HG03066 (cell line): ENCODE measurements around the gene OCEL1.

ENCODE experiments used
- ATAC-seq: cut with Tn5 transposase; IDR thresholded peaks from one replicate; pipeline ENCODE4 v1.9.1; 2021; ENCODE audit warnings: low read depth; ENCODE audit not compliant: unreplicated experiment

Gene OCEL1

DNA sequence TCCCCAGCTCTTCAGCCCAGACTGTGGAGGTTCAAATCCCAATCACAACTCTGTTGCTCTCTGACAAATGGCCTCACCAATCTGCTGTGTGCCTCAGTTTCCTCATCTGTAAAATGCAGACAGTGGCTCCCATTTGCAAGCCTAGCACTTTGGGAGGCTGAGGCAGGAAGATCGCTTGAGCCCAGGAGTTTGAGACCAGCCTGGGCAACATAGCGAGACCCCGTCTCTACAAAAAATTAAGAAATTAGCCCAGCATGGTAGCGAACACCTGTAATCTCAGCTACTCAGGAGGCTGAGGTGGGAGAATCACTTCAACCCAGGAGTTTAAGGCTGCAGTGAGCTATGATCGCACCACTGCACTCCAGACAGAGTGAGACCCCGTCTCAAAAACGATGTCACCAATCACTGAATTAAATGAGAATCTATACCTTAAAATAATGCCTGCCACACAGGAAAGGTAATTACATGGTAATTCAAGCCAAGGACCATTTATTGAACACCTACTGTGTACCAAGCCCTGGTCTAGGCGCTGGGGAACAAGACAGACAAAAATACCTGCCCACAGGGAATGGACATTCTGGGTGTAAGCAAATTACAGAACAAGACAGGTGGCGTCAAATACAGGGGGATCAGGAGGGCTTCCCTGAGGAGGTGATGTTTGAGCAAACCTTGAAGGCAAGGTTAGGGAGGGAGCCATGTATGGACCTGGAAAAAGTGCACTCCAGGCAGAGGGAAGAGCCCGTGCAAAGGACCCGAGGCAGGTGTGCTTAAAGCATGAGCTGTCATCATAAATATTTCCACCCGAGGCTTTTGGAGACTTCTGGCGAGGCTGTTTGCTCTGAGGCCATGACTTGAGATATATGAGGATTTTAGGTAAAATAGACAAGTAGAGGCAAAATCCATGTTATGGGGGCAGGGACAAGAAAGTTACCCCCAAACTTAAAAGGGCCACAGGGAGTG is 12.0 kb downstream of the OCEL1 start:
- ATAC-seq = no peak

DNA sequence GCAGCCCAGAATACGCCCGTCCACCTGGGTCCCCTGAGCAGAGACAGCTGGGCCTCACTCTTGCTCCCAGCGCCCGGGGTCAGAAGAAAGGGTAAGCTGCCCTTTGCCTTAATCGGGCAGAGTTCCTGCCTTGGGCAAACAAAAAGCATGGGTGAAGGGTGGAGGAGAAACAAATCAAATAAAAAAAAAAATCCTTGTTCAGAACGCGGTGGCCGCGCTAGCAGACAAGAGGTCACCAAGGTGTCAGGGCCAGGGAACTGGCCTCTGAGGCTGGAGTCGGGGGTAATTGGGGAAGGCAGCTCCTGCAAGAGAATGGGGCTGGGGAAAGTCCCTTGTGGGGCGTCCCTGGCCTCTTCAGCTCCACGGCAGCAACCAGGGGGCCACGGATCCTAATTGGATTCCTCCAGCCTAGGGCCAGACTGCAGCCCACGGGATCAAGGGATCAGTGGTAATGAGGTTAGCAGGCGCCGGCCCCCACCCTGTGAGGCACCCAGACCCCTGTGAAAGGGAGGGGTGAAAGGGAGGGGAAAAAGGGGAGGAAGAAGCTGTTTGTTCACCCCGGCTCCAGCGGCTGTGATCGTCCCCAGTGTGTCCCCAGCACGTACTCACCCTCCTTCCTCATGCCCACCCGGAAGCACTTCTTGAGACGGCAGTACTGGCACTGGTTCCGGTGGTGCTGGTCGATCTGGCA is 14.2 kb downstream of the OCEL1 start:
- no peak for ATAC-seq

DNA sequence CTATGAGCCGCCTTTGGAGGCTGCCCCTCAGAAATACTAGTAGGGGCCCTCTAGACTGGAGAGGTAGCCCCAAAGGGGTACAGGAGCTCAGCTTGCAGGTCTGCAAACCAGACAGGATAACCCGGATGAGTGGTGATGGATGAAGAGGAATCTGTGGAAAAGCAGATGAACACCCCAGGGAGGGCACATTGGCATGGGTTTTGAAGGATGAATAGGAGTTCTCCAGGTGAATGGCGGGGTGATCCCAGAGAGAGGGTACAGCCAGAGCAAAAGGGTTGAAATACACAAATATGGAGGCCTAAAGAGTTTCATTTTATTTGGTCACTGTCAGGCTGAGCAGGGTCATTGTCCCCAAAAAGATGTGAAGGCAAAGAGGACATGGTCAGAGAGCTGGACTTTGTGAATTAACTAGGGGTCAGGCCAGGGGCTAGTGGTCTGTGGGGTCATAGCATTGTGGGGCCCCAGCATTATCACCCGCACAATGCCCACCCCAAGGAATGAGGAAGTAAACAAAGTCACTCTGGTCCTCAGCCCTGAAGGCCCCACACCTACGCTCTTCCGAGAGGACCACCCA is 14.9 kb downstream of the OCEL1 start:
- ATAC-seq = no peak

DNA sequence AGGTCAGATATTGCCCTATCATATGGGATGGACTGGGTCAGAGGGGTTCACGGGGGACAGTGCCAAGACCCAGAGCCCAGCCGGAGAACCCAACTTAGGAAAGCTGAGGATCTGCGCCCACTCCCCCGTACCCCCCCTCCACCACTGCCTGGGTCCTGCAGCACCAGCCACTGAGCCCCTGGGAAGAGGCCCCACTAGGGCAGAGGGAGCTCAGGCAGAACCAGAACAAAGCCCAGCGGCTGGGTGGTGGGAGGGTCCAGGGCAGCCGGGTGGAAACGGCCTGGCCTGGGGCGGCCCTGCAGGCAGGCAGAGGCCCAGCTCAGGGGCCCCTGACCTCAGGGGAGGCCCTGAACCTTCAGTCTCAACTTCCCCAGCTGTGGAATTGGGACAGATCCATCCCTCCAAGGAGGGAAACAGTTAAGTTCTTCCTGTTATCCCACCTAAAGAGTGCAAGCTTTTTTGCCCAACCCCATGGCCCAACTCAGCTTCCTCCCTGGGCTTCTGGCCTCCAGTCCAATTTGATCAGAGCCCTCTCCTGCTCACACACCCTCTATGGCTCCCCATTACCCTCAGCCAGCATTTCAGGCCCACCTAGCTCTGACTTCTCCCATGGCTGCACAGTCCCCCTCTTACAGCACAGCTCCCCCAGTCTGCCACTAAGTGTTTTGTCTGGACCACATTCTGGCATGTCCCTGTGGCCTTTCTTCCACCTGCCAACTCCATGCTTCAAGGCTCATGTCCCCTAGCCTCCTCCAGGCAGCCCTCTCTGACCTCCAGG is 16.6 kb downstream of the OCEL1 start:
- no peak for ATAC-seq

DNA sequence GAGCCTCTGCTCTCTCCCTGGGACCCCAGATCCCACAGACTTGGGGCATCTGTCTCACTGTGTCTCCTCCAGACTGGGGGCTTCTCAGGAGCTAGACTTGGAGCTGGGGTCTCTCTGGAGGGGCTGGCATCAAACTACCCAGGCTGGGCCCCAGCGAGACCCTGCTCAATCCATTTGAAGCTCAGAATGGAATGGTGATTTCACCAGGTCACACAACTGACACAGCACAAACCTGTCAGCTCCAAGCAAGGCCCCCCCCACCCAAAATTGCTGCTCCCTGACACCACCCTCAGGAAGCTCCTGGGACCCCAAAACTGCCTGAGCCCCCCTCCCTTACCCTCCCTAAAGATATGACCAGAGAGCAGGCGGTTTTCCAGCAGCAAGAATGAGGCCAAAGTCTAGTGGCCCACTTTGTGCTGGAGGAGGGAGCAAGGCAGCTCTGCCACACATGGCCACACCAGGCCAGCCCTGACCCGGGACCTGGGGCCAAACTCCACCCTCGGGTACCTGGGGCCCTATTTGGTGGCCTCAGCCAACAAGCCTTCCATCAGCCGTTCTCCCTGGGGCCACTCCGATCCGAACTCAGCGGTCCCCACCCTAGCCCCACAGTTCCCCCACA is 17.3 kb downstream of the OCEL1 start:
- no peak for ATAC-seq

DNA sequence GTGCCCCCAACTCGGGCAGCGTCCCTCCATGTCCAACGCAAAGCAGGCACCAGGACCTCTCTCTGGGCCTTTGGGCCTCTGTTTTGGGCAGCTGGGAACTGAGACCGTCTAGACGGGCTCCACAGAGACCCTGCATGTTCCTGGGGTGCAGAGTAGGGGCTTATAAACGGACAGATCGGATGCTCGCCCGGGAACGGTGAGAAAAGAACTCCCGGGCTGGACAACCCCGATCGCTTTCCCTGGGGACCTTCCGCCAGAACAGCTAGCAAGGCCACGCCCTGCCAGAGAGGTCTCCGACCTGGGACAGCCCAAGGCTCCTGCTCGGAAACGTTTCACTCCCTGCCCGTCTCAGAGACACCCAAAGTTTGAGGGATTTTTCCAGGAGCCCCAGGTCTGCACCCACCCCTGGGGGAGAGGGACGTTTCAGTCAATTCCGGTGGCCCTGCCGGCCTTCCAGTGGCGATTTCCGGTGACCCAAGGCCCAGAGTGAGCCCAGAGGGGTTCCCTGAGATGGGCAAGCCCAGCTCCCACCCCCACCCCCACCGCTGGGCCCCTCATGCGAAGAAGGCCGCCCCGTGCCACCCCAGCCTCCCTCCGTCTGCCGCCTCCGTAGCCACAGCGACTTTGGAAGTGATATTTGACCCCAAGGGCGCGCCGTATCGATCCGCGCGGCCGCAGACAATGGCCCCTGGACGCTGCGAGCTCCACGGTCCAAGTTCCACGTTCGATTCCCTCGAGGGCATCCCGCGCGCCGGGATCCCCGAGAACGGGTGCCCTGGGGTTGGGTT is 18.0 kb downstream of the OCEL1 start:
- no peak for ATAC-seq

DNA sequence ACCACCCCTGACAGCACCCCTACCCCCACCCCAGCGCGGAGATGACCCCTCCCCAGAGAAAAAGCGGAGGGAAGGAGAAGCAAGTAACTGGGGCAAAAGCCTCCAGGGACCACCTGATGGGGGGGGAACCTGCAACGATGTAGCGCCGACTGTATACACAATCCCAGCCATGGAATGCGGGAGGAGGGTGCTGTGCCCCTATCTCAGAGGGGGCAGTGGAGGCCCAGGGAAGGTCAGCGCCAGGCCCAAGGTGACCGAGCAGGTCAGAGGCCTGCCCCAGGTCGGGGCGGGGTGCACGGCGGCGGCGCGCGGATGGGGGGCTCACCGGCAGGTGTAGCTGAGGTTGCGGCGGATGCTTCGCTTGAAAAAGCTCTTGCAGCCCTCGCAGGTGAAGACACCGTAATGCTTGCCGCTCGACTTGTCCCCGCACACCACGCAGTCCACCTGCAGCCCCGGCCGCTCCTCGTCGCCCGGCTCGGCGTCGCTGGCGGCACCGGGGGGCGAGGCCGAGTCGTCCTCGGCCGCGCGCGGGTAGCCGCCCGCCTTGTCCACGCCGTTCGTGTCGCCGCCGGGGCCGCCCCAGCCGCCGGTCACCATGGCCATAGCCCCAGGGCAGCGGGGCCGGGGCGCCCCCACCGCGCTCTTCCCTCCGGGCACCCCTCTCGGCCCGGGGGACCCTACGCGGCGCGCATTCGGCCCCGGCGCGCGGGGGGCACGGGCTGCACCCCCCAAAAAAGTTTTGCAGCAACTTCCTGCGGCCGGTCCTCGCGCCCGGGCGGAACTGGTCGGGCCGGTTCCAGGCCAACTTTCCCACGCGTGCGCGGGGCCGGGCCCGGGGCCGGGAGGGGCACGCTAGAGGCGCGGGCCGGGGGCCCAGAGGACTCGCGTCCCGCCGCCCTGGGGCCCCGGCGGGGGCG is 18.9 kb downstream of the OCEL1 start:
- no peak for ATAC-seq

DNA sequence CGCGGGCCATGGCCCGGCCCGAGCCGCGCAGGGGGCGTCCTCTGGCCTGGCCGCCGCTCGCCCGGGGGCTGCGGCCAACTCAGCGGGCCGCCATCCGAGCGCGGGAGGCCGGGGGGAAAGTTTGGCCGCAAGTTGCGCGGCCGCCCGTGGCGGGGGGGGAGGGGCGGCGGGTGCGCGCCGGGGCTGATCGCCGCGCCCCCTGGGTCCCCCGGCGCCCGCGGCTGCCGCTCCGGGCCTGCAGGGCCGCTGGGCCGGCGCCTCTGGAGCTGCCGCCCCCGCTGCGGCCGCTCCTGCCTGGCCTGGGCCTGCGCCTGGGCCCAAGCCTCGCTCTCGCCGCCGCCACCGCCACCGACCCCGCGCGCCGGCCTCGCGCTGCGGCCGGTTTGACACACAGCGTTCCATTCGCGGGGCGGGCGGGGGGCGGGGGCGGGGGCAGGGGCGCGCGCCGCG is 19.5 kb downstream of the OCEL1 start, which contains the start of gene NR2F6:
Gene NR2F6 (minus strand): TSS at position 385 of the 450 bp plus-strand sequence. CDS start 699 bp downstream, outside the sequence.
- no peak for ATAC-seq

DNA sequence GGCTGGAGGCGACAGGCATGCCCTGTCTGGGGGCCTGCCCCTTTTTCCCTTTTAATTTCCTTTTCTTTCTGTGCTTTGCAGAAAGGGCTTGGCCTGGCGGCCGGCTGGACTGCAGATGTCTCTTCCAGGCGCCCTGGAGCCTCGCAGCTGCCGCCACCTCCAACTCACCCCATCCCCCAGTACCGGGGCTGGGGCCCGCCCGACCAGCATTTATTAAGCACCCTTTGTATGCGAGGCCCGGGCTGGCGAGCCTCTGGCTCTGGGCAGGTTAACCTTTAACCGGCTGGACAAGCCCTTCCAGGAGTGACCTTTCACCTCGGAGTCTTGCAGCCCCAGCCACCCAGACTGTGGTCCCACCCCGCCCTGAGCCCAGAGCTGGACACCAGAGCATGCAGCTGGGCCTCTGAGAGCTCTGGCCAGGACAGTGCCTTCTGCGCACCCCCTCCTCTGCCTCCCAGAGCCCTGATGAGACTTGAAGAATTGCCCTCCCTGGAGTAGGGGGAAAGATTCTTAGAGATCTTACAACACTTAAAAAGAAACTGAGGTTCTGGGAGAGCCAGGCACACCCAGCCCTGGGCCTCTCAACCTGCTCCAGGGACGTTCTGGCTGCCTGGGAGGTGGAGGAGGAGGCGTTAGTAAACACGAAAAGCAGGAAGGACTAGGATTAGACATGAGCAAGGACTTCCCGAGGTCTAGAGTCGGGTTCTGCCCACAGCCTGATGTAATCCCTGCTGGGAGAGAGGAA is 20.8 kb downstream of the OCEL1 start:
- no peak for ATAC-seq

DNA sequence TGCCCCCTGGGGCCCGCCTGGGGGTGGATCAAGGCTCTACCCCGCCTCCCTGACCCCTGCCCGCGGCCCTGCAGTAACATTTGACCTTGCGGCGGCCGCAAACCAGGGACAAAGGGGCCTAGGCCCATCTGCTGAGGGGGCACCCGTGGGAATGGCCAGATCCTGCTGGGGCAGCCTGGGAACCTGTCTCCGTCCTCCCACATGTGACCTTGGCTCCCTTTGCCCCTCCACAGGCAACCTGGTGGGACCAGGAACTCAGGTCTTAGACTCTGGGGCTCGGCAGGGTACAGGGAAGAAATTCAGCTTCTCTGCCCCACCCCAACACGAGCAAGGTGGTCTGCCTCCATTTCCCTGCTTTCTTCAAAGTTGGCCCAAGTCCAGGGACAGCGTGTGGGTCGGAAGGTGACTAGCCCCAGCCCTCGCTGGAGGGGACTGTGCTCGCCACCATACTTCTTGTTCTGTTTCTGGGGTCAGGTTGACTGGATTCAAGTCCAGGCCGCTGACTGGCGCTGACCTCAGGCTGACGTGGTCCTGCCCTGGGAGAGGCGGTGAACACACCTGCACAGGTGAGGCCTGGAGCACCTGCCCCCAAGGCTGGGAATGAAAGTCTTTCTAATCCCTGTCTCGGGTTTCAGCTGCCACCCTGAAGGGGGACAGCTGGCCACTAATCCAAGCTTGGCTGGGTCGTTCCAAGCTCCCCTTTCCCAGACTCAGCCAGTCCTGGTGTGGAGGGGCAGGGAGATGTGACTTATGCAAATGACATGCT is 22.2 kb downstream of the OCEL1 start:
- no peak for ATAC-seq

DNA sequence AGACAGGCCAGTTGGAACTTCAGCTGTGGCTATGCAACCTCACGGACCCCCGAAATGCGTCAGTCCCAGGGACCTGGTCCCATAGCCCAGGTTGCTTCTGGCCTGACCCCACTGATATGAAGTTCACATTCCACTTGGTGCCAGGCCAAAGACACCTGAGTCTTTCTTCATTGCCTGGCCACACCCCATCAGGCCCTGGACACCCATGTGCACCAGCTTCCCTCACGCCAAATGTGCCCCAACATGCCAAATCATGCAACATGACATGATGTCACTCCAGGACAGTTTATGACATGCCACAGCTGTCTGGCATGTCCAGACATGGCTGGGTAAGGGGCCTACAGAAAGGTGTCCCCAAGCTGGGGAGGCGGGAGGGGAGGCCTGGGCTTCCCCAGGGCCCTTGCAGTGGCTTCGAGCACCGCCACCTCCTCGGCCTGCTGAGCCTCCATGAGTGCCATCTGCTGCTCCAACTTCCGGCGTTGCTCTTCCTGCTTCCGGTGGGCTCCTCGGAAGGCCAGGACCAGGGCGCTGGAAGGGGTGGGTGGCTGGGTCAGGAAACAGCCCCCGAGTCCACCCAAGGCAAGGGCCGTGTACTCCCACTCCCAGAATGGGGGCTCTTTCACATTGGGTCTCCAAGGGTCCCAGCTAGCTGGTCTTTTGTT is 24.0 kb downstream of the OCEL1 start:
- ATAC-seq = no peak

DNA sequence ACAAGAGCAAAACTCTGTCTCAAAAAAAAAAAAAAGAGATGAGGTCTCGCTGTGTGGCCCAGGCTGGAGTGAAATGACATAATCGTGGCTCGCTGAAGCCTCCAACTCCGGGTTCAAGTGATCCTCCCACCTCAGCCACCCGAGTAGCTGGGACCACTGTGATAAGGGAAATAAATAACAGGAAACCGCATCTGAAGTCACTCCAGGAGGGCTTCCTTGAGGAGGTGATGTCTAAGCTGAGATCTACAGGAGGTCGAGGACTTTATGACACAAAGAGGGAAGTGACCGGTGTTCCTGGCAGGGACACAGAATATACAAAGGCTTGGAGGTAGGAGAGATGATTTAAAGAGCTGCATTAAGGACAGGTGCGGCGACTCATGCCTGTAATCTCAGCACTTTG is 28.6 kb downstream of the OCEL1 start:
- ATAC-seq = no peak

DNA sequence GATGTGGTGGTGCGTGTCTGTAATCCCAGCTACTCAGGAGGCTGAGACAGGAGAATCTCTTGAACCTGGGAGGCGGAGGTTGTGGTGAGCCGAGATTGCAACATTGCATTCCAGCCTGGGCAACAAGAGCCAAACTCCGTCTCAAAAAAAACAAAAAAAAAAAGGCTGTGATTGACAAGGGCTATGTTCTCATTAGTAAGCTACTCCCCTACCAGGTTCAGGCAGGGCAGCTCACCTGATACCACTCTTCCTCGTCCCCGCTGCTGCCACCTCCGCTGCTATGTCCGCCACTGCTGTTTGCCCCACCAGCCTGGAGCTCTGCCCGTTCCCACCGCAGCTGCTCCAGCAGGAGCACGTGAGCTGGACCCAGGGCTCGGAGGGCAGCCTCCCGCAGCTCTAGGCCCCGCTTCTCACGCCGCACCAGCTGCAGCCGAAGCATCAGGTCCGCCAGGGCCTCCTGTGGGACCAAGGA is 29.2 kb downstream of the OCEL1 start:
- no peak for ATAC-seq

DNA sequence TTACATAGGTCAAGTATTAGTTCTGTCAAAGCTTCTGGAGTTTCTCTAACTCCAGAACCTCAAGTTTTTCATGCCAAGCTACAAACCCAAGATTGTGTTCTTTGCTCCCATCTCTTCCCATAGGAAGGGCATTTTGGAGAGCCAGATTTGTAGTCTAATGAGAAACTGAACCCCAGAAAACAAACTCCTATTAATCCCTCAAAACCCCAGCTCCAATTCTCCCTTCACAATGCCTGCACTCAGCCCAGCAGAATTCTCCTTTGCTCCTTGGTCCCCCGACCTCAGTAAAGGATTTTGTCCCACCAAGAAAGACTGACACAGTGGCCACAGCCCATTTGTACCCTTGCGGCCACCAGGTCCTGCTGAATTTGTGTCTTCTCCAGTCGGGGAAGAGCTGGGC is 30.1 kb downstream of the OCEL1 start:
- ATAC-seq = no peak

DNA sequence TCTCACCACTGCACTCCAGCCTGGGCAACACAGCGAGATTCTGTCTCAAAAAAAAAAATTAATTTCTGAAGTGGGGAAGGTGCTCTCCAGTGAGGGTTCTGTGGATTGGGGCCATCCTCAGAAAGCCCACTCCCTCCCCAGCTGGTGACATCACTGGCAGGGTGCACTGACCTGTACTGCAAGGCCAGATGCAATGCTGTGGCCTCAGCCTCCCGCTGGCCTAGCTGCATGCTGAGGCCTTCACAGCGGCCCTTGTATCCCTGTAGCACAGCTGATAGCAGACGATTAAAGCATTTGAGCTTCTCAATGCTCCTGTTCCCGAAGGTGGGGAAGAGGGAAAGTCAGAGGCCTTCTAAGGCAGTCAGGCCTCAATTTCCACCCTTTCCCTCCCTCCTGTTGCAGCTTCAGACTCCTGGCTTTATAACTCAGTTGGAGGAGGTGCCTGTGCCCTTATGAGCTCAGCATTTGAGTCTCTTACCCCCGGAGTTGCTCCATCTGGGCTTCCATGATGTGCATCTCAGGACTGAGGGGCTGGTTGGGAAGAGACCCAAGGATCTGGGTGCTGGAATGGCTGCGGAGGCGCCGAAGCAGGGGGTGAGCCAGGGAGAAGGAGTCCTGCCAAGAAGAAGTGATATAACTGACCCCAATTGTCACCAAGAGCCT is 33.2 kb downstream of the OCEL1 start:
- no peak for ATAC-seq

DNA sequence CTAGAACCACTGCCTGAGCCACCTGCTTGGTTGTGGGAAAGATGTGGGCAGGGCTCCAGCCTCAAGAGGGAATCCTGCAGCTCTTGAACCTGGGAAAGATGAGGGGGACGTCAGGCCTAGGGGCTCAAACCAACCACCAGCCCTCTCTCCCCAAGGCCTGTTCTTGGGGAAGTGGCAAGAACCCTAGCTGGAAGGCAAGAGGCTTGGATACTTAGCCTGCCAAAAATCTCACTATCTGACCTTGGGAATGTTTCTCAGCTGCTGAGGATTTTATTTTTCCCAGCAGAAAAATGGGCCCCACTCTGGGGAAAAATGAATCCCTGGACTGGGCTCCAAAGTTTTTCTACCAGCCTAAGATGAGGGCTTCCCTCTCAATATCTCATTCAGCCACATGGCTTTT is 33.9 kb downstream of the OCEL1 start:
- no peak for ATAC-seq
